Neuronal stem cell (in vitro differentiated cells): ENCODE results near the gene CCDC93.

Experiments used
- DNase-seq: peaks from one replicate; pipeline ENCODE4 v3.0.0-alpha.2; 2013; ENCODE audit warnings: low spot score
- H2AFZ ChIP-seq: one replicate; pipeline ENCODE4 v1.6.1; 2013; ENCODE audit warnings: mild to moderate bottlenecking, low read length, inconsistent platforms
- H2AK5ac ChIP-seq: 2 replicates; pipeline ENCODE4 v1.6.1; 2013; ENCODE audit warnings: low read depth, mild to moderate bottlenecking, inconsistent platforms, low read length, moderate library complexity, mixed read lengths
- H2BK120ac ChIP-seq: 2 replicates; pipeline ENCODE4 v1.6.1; 2013; ENCODE audit warnings: low read depth, mild to moderate bottlenecking, inconsistent platforms, low read length, moderate library complexity, mixed read lengths
- H2BK12ac ChIP-seq: one replicate; pipeline ENCODE4 v1.6.1; 2013; ENCODE audit warnings: low read length, inconsistent platforms
- H2BK15ac ChIP-seq: 2 replicates; pipeline ENCODE4 v1.6.1; 2013; ENCODE audit warnings: mild to moderate bottlenecking, low read length, inconsistent platforms, mixed read lengths
- H2BK5ac ChIP-seq: one replicate; pipeline ENCODE4 v1.6.1; 2013; ENCODE audit warnings: inconsistent platforms, mild to moderate bottlenecking, low read length, moderate library complexity
- H3K14ac ChIP-seq: one replicate; pipeline ENCODE4 v1.6.1; 2013; ENCODE audit warnings: low read length, inconsistent platforms
- H3K18ac ChIP-seq: 2 replicates; pipeline ENCODE4 v1.6.1; 2013; ENCODE audit warnings: low read length, inconsistent platforms
- H3K23ac ChIP-seq: 2 replicates; pipeline ENCODE4 v1.6.1; 2013; ENCODE audit warnings: low read depth, mild to moderate bottlenecking, mixed read lengths, low read length, inconsistent platforms; ENCODE audit not compliant: poor library complexity
- H3K27ac ChIP-seq: replicated peaks from 3 replicates; pipeline ENCODE4 v1.5.1; 2013; ENCODE audit warnings: low read length, inconsistent platforms
- H3K27me3 ChIP-seq, 3 experiments: 2 replicates each; pipeline ENCODE4 v1.6.1; 2013; ENCODE audit warnings: low read length in 3 of 3, mild to moderate bottlenecking in 2 of 3, inconsistent platforms in 1 of 3, low read depth in 1 of 3, mixed read lengths in 1 of 3, moderate library complexity in 1 of 3; ENCODE audit not compliant: control insufficient read depth in 3 of 3, insufficient read depth in 3 of 3
- H3K36me3 ChIP-seq, 2 donors: replicated peaks in 1 of 2; 2 replicates each; pipeline ENCODE4 v1.6.1; 2013; ENCODE audit warnings: low read length in 2 of 2; ENCODE audit not compliant: control insufficient read depth in 2 of 2, insufficient read depth in 2 of 2
- H3K4ac ChIP-seq: 2 replicates; pipeline ENCODE4 v1.6.1; 2013; ENCODE audit warnings: inconsistent platforms, mild to moderate bottlenecking, low read length, moderate library complexity
- H3K4me1 ChIP-seq, 2 donors: 1 replicate in 1 of 2; 2 replicates in 1 of 2; pipeline ENCODE4 v1.6.1; 2013; ENCODE audit warnings: low read length in 2 of 2, low read depth in 1 of 2; ENCODE audit not compliant: control insufficient read depth in 2 of 2, insufficient read depth in 1 of 2
- H3K4me2 ChIP-seq: one replicate; pipeline ENCODE4 v1.6.1; 2013; ENCODE audit warnings: mild to moderate bottlenecking, low read length, inconsistent platforms; ENCODE audit not compliant: insufficient read depth, poor library complexity, severe bottlenecking
- H3K4me3 ChIP-seq, 2 donors: 2 replicates each; pipeline ENCODE4 v1.5.1; 2013; ENCODE audit warnings: low read length in 2 of 2, mild to moderate bottlenecking in 2 of 2, inconsistent platforms in 1 of 2, moderate library complexity in 1 of 2
- H3K79me1 ChIP-seq: one replicate; pipeline ENCODE4 v1.6.1; 2013; ENCODE audit warnings: low read depth, mild to moderate bottlenecking, inconsistent platforms, low read length, moderate library complexity
- H3K9ac ChIP-seq: one replicate; pipeline ENCODE4 v1.6.1; 2013; ENCODE audit warnings: mild to moderate bottlenecking, low read depth, low read length, inconsistent platforms; ENCODE audit not compliant: poor library complexity
- H3K9me3 ChIP-seq, 2 donors: replicated peaks in 1 of 2; 2 replicates each; pipeline versions ENCODE3 to v1.6.1; 2013; ENCODE audit warnings: low read length in 2 of 2, mild to moderate bottlenecking in 2 of 2, inconsistent platforms in 1 of 2, low read depth in 1 of 2, mixed read lengths in 1 of 2, moderate library complexity in 1 of 2; ENCODE audit not compliant: control insufficient read depth in 2 of 2, insufficient read depth in 1 of 2
- H4K8ac ChIP-seq: one replicate; pipeline ENCODE4 v1.6.1; 2013; ENCODE audit warnings: low read depth, mild to moderate bottlenecking, inconsistent platforms, low read length, moderate library complexity
- H4K91ac ChIP-seq: one replicate; pipeline ENCODE4 v1.6.1; 2013; ENCODE audit warnings: low read length, low read depth, mild to moderate bottlenecking, inconsistent platforms; ENCODE audit not compliant: poor library complexity
- WGBS, 2 donors: extraction: QIAGEN DNeasy Blood & Tissue Kit; methylation state at CpG; one replicate each; pipeline ENCODE4 v1.1.7; 2013; ENCODE audit warnings: missing lambda C conversion rate in 2 of 2, mixed read lengths in 1 of 2; ENCODE audit not compliant: insufficient read length in 2 of 2, insufficient replicate concordance in 1 of 2; ENCODE audit errors: extremely low coverage in 2 of 2; 5-methylcytosine and 5-hydroxymethylcytosine counted together

Gene CCDC93

GRCh38 chr2:118006326-118006725 is 7.5 kb downstream of the CCDC93 start:
- Histone ChIP-seq H4K8ac (no peak overlapping the region), H2BK5ac (no peak overlapping the region), H2AFZ (no peak overlapping the region), H4K91ac (no peak overlapping the region), H3K4me3 (no peak overlapping the region), H2BK120ac (no peak overlapping the region), H3K18ac (no peak overlapping the region), H3K14ac (no peak overlapping the region), H3K79me1 (peaks cover 2% of the 10 kb centered on the region), H3K27me3 (no peaks in the 10 kb centered on the region), H3K4ac (no peak overlapping the region), H3K9me3 (peaks cover 0 to 1% of the 10 kb centered on the region in 2 donors), H2AK5ac (no peak overlapping the region), H3K27ac (no peak overlapping the region), H3K4me1 (no peaks in the 10 kb centered on the region), H3K36me3 (peaks cover 12 to 74% of the 10 kb centered on the region in 2 donors), H2BK12ac (no peak overlapping the region), H3K23ac (no peak overlapping the region), H2BK15ac (no peak overlapping the region), H3K4me2 (no peak overlapping the region), H3K9ac (no peak overlapping the region)
- DNase-seq: no peak
- WGBS, 2 donors: no CpG with 5 or more reads among the region's 1 CpG

- no peaks in the 10 kb centered on the region for H3K4me1 ChIP-seq
- H3K23ac ChIP-seq: no peak overlapping the region
- DNase-seq: peak; percentile 75
Observed at GRCh38 chr2:118003396-118003824, 10.5 kb downstream of the CCDC93 start.

DNA sequence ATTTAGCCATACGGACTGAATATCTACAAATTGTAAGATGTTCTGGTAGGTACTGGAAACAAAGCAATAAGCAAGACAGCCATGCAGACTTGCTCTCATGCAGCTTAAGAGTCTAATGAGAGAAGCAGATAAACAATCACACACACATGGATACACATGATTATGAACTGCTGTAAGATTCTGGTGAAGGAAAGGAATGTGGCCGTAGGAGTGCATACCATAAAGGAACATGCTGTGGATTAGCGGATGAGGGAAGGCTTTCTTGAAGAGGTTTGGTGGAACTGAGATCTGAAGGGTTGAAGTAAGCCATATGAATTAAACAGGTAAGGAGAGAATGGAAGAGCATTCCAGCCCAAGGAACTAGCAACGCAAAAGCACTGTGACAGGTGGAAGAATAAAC is 13.8 kb downstream of the CCDC93 start:
- no CpG with 5 or more reads among the region's 4 CpGs for WGBS, 2 donors
- no peak overlapping the region for H3K14ac ChIP-seq
- no peak overlapping the region for H2AK5ac ChIP-seq
- H2BK15ac ChIP-seq: no peak overlapping the region
- no peak overlapping the region for H4K8ac ChIP-seq
- no peak overlapping the region for H3K18ac ChIP-seq
- no peak overlapping the region for H3K23ac ChIP-seq
- H3K9ac ChIP-seq: no peak overlapping the region
- no peak overlapping the region for H2BK12ac ChIP-seq
- no peak for DNase-seq
- H3K79me1 ChIP-seq: no peaks in the 10 kb centered on the region
- no peak overlapping the region for H2BK120ac ChIP-seq
- no peak overlapping the region for H3K27ac ChIP-seq
- H4K91ac ChIP-seq: no peak overlapping the region
- peaks cover 5 to 94% of the 10 kb centered on the region in 2 donors for H3K36me3 ChIP-seq
- no peak overlapping the region for H3K4me3 ChIP-seq
- H3K4ac ChIP-seq: no peak overlapping the region
- H2AFZ ChIP-seq: no peak overlapping the region
- no peak overlapping the region for H2BK5ac ChIP-seq
- H3K4me1 ChIP-seq: no peaks in the 10 kb centered on the region
- no peak overlapping the region for H3K4me2 ChIP-seq
- no peaks in the 10 kb centered on the region for H3K9me3 ChIP-seq
- H3K27me3 ChIP-seq: no peaks in the 10 kb centered on the region

More at GRCh38 chr2:118003396-118003824, 10.5 kb downstream of the CCDC93 start:
- no peak overlapping the region for H4K91ac ChIP-seq
- no peak overlapping the region for H2BK5ac ChIP-seq
- H3K18ac ChIP-seq: no peak overlapping the region
- no peak overlapping the region for H3K4ac ChIP-seq
- WGBS, 2 donors: no CpG with 5 or more reads among the region's 3 CpGs
- H4K8ac ChIP-seq: no peak overlapping the region
- H3K27ac ChIP-seq: no peak overlapping the region
- H2BK15ac ChIP-seq: no peak overlapping the region
- no peaks in the 10 kb centered on the region for H3K27me3 ChIP-seq
- H3K14ac ChIP-seq: no peak overlapping the region
- H3K4me2 ChIP-seq: no peak overlapping the region
- H2AK5ac ChIP-seq: no peak overlapping the region
- H2BK120ac ChIP-seq: no peak overlapping the region
- H3K4me3 ChIP-seq: no peak overlapping the region
- H3K79me1 ChIP-seq: no peaks in the 10 kb centered on the region
- H3K9me3 ChIP-seq: peaks cover 0 to 1% of the 10 kb centered on the region in 2 donors
- H2BK12ac ChIP-seq: no peak overlapping the region
- no peak overlapping the region for H3K9ac ChIP-seq
- H3K36me3 ChIP-seq: peaks cover 12 to 93% of the 10 kb centered on the region in 2 donors
- H2AFZ ChIP-seq: peak overlapping the region; percentile 49

DNA sequence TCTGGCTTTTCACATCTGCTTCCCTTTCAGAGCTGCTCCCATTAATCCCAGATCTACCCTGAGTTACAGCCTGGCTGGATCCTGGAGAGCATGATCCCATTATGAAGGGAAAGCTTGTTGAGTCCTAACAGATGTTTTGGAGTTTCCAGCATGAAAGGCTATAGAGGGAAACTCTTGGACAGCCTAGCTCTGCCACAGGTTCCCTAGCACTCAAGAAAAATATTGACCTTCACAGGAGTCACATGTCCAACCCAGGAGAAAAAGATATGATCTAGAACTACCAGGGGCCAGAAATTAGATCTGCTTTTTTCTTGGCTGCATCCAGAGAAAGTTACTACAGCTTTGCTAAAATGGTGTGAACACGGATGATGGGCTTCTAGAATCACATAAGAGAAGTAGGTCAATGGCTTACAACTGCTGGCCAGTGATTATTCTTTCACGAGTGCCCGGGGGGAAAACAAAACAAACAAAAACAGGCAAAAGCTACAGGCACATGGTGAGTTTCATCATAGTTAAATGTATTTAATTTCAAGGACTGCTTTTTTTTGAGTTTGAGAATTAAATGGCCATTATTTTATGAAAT is 15.9 kb downstream of the CCDC93 start:
- peaks cover 8 to 97% of the 10 kb centered on the region in 2 donors for H3K36me3 ChIP-seq
- no peak overlapping the region for H2AK5ac ChIP-seq
- no peak overlapping the region for H2AFZ ChIP-seq
- no peak overlapping the region for H2BK12ac ChIP-seq
- H2BK15ac ChIP-seq: no peak overlapping the region
- H3K14ac ChIP-seq: no peak overlapping the region
- no peak overlapping the region for H3K18ac ChIP-seq
- H3K9me3 ChIP-seq: no peaks in the 10 kb centered on the region
- no peak overlapping the region for H3K4me2 ChIP-seq
- no peak overlapping the region for H4K91ac ChIP-seq
- no peak overlapping the region for H3K23ac ChIP-seq
- H2BK5ac ChIP-seq: no peak overlapping the region
- H3K27ac ChIP-seq: no peak overlapping the region
- WGBS, 2 donors: no CpG with 5 or more reads among the region's 3 CpGs
- no peak overlapping the region for H3K9ac ChIP-seq
- H3K4me1 ChIP-seq: peaks cover 0 to 3% of the 10 kb centered on the region in 2 donors
- H3K79me1 ChIP-seq: no peaks in the 10 kb centered on the region
- H3K4ac ChIP-seq: no peak overlapping the region
- H4K8ac ChIP-seq: no peak overlapping the region
- DNase-seq: no peak
- no peak overlapping the region for H2BK120ac ChIP-seq
- H3K27me3 ChIP-seq: no peaks in the 10 kb centered on the region
- no peak overlapping the region for H3K4me3 ChIP-seq
